Choroid plexus epithelial cell (primary cell): ENCODE measurements around the gene TEX29.

Experiments
- DNase-seq: peaks from one replicate; pipeline ENCODE4 v3.0.0-alpha.2; 2010; ENCODE audit warnings: low read depth
- H3K4me3 ChIP-seq: 2 replicates; pipeline ENCODE4 v1.5.1; 2011; ENCODE audit warnings: low read depth, mild to moderate bottlenecking, control low read depth, low read length, moderate library complexity
- CTCF ChIP-seq: conservative IDR thresholded peaks from 2 replicates; pipeline ENCODE4 v1.5.1; 2011; ENCODE audit warnings: low read depth, mild to moderate bottlenecking, control low read depth, inconsistent platforms, low read length, moderate library complexity

TEX29 gene

GRCh38 chr13:111380431-111380830 lies 60.0 kb downstream of the TEX29 start:
- no peak for DNase-seq
- H3K4me3 ChIP-seq: no peak overlapping the region
- TF ChIP-seq CTCF: no peak

GRCh38 chr13:111382411-111382810 lies 62.0 kb downstream of the TEX29 start:
- no peak overlapping the region for H3K4me3 ChIP-seq

GRCh38 chr13:111382877-111383276 lies 62.4 kb downstream of the TEX29 start:
- no peak for DNase-seq
- no peak overlapping the region for H3K4me3 ChIP-seq
- no peak for TF ChIP-seq CTCF

More at GRCh38 chr13:111382411-111382810, 62.0 kb downstream of the TEX29 start:
- no peak for DNase-seq
- no peak for TF ChIP-seq CTCF

- no peak for TF ChIP-seq CTCF
Measured at GRCh38 chr13:111383591-111384440, 63.4 kb downstream of the TEX29 start.

GRCh38 chr13:111384441-111385182 lies 64.2 kb downstream of the TEX29 start:
- DNase-seq: no peak
- H3K4me3 ChIP-seq: no peak overlapping the region
- no peak for TF ChIP-seq CTCF

More at GRCh38 chr13:111383591-111384440, 63.4 kb downstream of the TEX29 start:
- DNase-seq: no peak
- no peak overlapping the region for H3K4me3 ChIP-seq

- TF ChIP-seq CTCF: no peak
- no peak overlapping the region for H3K4me3 ChIP-seq
Measured at GRCh38 chr13:111385183-111385857, 64.9 kb downstream of the TEX29 start.

More at GRCh38 chr13:111385183-111385857, 64.9 kb downstream of the TEX29 start:
- DNase-seq: no peak
